GM12891 (cell line): ENCODE measurements around the gene KRTAP5-3.

Experiments used
- POLR2AphosphoS5 ChIP-seq: IDR thresholded peaks from 2 replicates; pipeline ENCODE4 v1.6.1; 2011; ENCODE audit warnings: low read depth, low read length, control low read depth
- TAF1 ChIP-seq: IDR thresholded peaks from 2 replicates; pipeline ENCODE4 v1.6.1; 2011; ENCODE audit warnings: low read depth, low read length, control low read depth

- TF ChIP-seq POLR2AphosphoS5 (no peak), TAF1 (no peak)
Measured at GRCh38 chr11:1571760-1572196, 36.5 kb downstream of the KRTAP5-3 start.
